Activated B cell treated with CpG ODN at 0.5 μM for 24 hours (primary cell): ENCODE measurements around the gene LMBRD2. TPM values are rescaled to one million over a fixed set of nuclear protein-coding genes. Genes with fewer than 3 reads are reported as not detected.
A peak's percentile ranks its signal among the peaks of the same experiment; 100 is the strongest.

ENCODE experiments used
- ATAC-seq: fragments of 200-7000 bp; cut with Tn5 transposase; one replicate; pipeline ENCODE4 v1.10.0; 2021; ENCODE audit warnings: low read depth, mild to moderate bottlenecking, moderate library complexity
- CTCF ChIA-PET: fragments of 350-600 bp; sonication (Branson Sonifier 250); formaldehyde crosslinking; loops from one replicate; lab custom pipeline; 2021; ENCODE audit warnings: antibody characterized with exemption; lab: Charles Lee
- POLR2A ChIA-PET: fragments of 350-600 bp; sonication (Branson Sonifier 250); formaldehyde crosslinking; loops from one replicate; lab custom pipeline; 2021; ENCODE audit warnings: antibody characterized with exemption; lab: Charles Lee
- DNase-seq: peaks from one replicate; pipeline ENCODE4 v3.0.0; 2022
- H3K27ac Mint-ChIP-seq: one replicate; pipeline ENCODE4 v1.8.0; 2020; ENCODE audit warnings: mixed read lengths
- H3K27me3 Mint-ChIP-seq: one replicate; pipeline ENCODE4 v1.8.0; 2021; ENCODE audit warnings: mixed read lengths
- H3K36me3 Mint-ChIP-seq: one replicate; pipeline ENCODE4 v1.8.0; 2021; ENCODE audit warnings: low read depth, mixed read lengths
- H3K4me1 Mint-ChIP-seq: one replicate; pipeline ENCODE4 v1.8.0; 2021; ENCODE audit warnings: mixed read lengths
- H3K4me3 Mint-ChIP-seq: one replicate; pipeline ENCODE4 v1.8.0; 2020; ENCODE audit warnings: mild to moderate bottlenecking, mixed read lengths
- H3K9me3 Mint-ChIP-seq: one replicate; pipeline ENCODE4 v1.8.0; 2020; ENCODE audit warnings: mixed read lengths
- intact Hi-C: fragments of 100-400 bp; cut with micrococcal nuclease; formaldehyde crosslinking; loops from one replicate; pipeline ENCODE4 v1.15.1; 2024
- total RNA-seq: library from RNA; stranded (reverse); gene quantifications from 2 replicates; pipeline ENCODE4 v1.2.3, GENCODE V29; 2022
- TF ChIP-seq, protein P1 (sequence below): fragments of 200-600 bp; IDR thresholded peaks from one replicate; pipeline ENCODE4 v1.8.0; 2022; ENCODE audit warnings: antibody characterized with exemption, mild to moderate bottlenecking

Gene LMBRD2
- total RNA-seq, 1 donor from 2014 or later: 8.9 TPM

DNA sequence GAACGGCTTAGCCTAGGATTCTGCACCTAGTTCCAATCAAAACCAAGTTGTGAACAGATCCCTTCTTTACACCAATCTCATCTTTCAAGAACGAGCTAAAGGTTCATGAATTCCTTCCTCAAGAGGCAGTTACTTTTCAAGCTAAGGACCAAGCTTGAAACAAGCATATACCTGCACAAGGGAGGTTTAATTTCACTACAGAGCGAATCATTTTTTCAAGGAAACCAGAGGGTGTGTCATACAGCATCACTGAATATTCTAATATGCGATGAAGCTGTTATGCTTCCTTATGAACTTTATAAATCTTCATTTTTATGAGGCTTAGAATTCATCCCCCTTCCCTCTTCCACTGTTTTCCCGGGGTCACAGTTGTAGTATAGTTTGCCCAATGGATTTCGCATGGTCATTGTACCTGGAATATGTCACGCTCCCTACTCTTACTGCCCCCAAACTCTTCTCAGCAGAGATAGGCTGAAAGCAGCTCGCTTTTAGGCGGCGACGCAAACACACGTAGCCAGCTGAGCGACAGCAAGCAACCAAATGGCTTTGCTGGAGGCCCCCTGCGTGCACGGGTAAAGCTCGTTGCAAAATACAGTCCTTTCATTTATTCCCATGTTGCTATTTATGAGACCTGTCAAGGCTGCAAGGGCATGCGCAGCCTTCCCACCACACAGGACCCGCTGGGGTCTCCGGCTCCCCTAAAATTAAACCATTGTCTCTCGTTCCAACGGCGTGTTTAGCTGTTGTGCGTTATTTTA, 832 bp downstream of the LMBRD2 start:
- peak overlapping the region; percentile 85 for H3K27ac Mint-ChIP-seq
- ATAC-seq: no peak
- H3K4me1 Mint-ChIP-seq: peaks cover 40% of the 10 kb centered on the region
- H3K27me3 Mint-ChIP-seq: no peaks in the 10 kb centered on the region
- ChIA-PET POLR2A (interaction anchor here (1.0 to 3.1 kb wide), 3 partner anchors 91 to 1235 kb away, joined by 7 to 35 read pairs (median 10); partner anchors contain the start of genes BRIX1, NADK2, NUP155 and RAD1), CTCF (interaction anchor here (0.6 to 2.5 kb wide), 2 partner anchors 91 to 540 kb away, joined by 3 to 11 read pairs; partner anchors contain the start of gene NADK2)
- intact Hi-C loops: loop anchor here (1.0 to 10.0 kb wide), 5 partner anchors 542 to 1222 kb away; partner anchors contain the start of genes DNAJC21 and NIPBL
- DNase-seq: peak; percentile 22
- peaks cover 36% of the 10 kb centered on the region for H3K36me3 Mint-ChIP-seq
- peak overlapping the region; percentile 96 for H3K4me3 Mint-ChIP-seq
- TF ChIP-seq, protein P1, sequence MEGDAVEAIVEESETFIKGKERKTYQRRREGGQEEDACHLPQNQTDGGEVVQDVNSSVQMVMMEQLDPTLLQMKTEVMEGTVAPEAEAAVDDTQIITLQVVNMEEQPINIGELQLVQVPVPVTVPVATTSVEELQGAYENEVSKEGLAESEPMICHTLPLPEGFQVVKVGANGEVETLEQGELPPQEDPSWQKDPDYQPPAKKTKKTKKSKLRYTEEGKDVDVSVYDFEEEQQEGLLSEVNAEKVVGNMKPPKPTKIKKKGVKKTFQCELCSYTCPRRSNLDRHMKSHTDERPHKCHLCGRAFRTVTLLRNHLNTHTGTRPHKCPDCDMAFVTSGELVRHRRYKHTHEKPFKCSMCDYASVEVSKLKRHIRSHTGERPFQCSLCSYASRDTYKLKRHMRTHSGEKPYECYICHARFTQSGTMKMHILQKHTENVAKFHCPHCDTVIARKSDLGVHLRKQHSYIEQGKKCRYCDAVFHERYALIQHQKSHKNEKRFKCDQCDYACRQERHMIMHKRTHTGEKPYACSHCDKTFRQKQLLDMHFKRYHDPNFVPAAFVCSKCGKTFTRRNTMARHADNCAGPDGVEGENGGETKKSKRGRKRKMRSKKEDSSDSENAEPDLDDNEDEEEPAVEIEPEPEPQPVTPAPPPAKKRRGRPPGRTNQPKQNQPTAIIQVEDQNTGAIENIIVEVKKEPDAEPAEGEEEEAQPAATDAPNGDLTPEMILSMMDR: no peak
- H3K9me3 Mint-ChIP-seq: no peaks in the 10 kb centered on the region

DNA sequence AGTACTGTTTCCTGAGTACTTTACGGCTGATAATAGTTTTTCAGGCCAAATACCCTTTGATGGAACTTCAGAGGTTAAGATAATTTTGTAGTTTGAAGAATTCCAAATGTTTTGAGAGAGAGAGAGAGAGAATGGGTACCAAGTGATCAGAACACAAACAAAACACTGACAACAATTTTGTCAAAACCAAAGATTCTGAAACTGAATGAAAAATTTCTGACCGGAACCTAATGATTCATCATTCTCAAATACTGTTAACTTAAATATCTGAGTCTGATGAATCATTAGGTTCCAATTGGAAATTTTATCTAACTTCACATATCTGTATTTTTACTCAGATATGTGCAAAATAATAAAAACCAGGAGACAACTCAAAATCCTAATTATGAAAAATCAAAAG, 4.0 kb downstream of the LMBRD2 start:
- ATAC-seq (no peak), DNase-seq (no peak)
- Mint-ChIP-seq H3K27me3 (no peaks in the 10 kb centered on the region), H3K9me3 (no peaks in the 10 kb centered on the region), H3K27ac (no peak overlapping the region), H3K4me3 (no peak overlapping the region), H3K4me1 (peaks cover 25% of the 10 kb centered on the region), H3K36me3 (peaks cover 18% of the 10 kb centered on the region)
- CTCF ChIA-PET: no interaction called here
- TF ChIP-seq, protein P1: no peak
- intact Hi-C loops: no loop called here
- POLR2A ChIA-PET: no interaction called here

DNA sequence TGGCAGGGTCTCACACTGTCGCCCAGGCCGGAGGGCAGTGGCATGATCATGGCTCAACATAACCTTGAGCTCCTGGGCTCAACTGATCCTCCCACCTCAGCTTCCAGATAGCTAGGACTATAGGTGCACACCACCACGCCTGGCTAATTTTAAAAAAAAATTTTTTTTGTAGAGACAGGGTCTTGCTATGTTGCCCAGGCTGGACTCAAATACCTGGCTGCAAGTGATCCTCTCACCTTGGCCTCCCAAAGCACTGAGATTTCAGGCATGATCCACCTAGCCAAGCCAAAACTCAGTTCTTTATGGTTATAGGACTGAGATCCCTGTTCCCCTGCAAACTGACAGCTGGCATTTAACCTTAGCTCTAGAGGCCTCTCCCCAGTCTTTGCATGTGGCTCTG, 5.3 kb downstream of the LMBRD2 start:
- peaks cover 10% of the 10 kb centered on the region for H3K36me3 Mint-ChIP-seq
- intact Hi-C loops: no loop called here
- POLR2A ChIA-PET: no interaction called here
- no peak overlapping the region for H3K4me3 Mint-ChIP-seq
- no peak overlapping the region for H3K27ac Mint-ChIP-seq
- H3K27me3 Mint-ChIP-seq: no peaks in the 10 kb centered on the region
- CTCF ChIA-PET: no interaction called here
- H3K4me1 Mint-ChIP-seq: peaks cover 16% of the 10 kb centered on the region
- no peaks in the 10 kb centered on the region for H3K9me3 Mint-ChIP-seq
- ATAC-seq: no peak
- no peak for DNase-seq
- TF ChIP-seq, protein P1: no peak

DNA sequence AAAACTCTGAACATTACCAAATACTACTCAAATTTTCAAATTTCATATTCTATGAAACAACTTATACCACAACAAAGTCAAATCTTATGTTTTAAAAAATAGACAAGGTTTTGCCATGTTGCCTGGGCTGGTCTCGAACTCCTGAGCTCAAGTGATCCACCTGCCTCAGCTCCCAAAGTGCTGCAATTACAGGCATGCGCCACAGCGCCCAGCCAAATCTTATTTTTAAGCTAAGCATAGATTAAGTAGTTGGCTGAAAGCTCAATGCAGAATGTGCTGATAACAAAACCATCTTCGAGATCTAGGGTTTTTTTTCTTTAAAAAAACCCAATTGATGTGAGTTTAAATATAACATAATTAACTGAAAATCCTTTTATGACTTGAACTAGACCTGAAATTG, 6.4 kb downstream of the LMBRD2 start:
- CTCF ChIA-PET: no interaction called here

More for the DNA sequence above, 6.4 kb downstream of the LMBRD2 start:
- no peak overlapping the region for H3K4me3 Mint-ChIP-seq
- H3K36me3 Mint-ChIP-seq: peaks cover 16% of the 10 kb centered on the region
- intact Hi-C loops: no loop called here
- DNase-seq (no peak), ATAC-seq (no peak)
- no peaks in the 10 kb centered on the region for H3K27me3 Mint-ChIP-seq
- peaks cover 8% of the 10 kb centered on the region for H3K4me1 Mint-ChIP-seq
- POLR2A ChIA-PET: interaction anchor here (0.8 kb wide), 1 partner anchor 545 kb away, joined by 3 read pairs; no protein-coding TSS in a partner anchor
- TF ChIP-seq, protein P1: no peak
- H3K27ac Mint-ChIP-seq: no peak overlapping the region
- H3K9me3 Mint-ChIP-seq: peaks cover 4% of the 10 kb centered on the region
